ENCODE measurements around the gene TRAPPC12.
"Not testable (repeated sequence)": the region's sequence is repeated elsewhere in the genome, so short reads cannot be mapped to it uniquely, and the experiment has no call there.

TRAPPC12 gene

DNA sequence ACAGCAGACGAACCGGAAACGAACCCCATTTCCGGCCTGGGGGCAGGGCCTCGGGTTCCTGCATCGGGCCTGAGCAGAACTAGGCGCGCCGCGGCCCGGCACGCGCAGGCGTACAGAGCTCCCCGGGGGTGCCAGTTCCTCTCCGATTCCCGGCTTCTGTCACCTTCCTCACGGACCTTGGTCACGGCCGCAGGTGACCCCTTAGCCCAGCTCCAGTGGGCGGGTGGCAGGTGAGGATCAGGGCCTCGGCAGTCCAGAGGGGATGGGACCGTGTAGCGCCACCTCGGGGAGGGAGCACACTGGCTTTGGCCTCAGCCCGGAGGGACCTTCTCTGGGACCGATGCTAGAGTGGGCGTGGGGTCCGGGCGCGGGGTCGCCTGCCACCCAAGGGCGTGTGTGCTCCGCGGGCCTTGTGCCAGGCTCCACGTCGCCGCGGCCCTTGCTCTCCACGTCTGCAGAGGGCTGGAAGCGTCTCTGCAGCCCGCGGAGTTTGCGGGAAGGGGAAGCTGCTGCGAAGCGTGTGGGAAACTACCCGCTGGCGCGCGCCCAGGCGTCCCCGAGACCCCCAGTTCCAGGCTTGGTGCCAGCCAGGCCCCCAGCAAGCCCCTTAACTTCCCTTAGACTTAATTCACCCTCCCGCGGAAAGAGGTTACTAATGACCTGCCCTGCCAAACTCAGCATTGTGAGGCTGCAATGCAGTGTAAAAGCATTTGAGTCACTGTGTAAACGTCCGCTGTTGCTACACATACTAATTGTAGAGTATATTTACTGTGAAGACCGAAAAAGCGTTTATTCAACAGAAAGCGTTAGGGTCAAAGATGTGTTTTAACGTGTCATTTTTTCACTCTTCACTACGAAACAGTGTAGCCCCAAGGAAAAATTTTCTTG, at the start of gene TRAPPC12:
TSS of gene TRAPPC12 (plus strand) at position 48 of the 888 bp plus-strand sequence. CDS start 7,930 bp downstream, outside the sequence.
- DNase-seq: peak; percentile 75

- DNase-seq: no peak
These were observed 47.4 kb upstream of the TRAPPC12 start for GRCh38 chr2:3332133-3332532.

GRCh38 chr2:3334392-3335345, 44.8 kb upstream of the TRAPPC12 start:
- DNase-seq: no peak

DNA sequence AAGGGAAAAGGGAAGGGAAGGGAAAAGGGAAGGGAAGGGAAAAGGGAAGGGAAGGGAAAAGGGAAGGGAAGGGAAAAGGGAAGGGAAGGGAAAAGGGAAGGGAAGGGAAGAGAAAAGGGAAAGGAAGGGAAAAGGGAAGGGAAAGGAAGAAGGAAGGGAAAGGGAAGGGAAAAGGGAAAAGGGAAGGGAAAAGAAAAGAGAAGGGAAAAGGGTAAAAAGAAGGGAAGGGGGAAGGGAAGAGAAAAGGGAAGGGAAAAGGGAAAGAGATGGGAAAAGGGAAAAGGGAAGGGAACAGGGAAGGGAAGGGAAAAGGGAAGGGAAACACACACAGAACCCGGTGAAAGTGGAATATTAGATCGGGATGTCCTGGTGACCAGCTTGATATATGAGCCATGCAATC, 42.6 kb upstream of the TRAPPC12 start:
- no peak for DNase-seq

DNA sequence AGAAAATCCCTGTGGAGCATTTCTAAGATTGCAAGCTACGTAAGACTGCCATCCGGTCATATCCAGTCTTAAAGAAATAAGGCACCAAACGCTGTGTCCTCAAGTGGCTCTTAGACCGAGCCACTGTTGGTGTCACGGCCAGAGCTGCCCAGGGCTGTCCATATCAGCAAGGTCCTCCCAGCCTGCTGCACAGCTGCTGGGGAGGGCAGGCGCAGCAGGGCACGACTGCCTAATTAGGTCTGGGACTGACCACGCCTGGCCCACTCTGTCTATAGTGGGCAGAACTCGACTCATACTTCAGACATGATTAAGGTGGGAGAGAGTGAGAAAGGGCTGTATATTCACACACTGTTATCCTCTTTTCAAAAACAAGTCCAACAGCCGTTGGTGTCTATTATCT, 41.2 kb upstream of the TRAPPC12 start:
- DNase-seq: no peak

DNA sequence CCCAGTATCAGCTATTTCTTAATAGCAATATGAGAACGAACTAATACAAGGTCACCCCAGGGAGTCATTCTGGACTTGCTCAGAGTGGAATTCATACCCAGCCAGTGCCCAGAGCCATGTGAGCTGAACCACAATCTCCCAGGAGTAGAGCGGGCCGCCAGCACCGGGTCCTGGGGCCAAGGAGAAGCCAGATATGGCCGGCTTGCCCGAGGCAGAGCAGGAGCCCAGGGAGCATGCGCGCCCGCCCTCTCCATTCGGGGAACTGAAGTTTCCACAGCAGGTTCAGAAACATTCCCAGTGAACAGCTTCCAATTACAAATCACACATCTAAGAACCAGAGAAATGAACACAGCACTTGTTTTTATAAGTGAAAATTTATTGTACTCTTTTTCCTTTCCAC, 39.4 kb upstream of the TRAPPC12 start:
- no peak for DNase-seq

GRCh38 chr2:3341336-3341735, 38.2 kb upstream of the TRAPPC12 start:
- no peak for DNase-seq

GRCh38 chr2:3342324-3342723, 37.2 kb upstream of the TRAPPC12 start:
- DNase-seq: no peak

GRCh38 chr2:3343012-3343411, 36.5 kb upstream of the TRAPPC12 start:
- no peak for DNase-seq

DNA sequence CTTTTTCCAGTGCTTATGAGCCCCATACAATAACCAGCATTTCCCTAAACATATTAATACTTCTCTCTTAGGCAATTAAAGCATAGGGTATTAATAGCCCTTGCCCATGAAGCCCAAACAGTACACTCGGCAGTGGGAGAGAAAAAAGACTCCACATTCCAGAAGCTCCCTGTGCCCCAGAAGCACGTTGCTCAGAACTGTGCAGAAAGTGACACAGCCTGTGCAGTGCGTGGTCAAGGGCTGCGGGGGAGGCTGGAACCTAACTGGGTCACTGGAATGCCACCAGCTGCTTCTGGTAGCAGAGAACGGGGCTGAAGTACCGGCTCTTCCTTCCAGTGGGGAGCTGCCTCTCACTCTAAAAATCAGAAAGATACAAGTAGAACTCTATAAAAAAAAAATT, 34.6 kb upstream of the TRAPPC12 start:
- no peak for DNase-seq

DNA sequence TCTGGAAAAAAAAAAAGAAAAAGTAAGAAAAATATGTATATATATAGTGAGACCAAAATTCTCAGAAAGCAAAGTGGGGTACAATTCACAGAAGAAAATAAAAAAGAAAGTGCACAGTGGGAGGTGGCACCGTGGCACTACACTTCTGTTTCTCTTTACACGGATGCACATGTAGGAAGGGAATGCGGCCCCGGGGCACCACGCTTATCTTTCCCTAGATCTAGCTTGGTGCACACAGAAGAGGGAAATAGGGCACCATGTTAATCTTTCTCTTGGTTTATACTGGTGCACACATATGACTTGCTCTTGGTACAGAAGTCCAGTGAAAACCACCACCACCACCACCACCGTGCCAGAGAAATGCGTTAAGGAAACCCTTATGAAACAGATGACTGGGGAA, 33.9 kb upstream of the TRAPPC12 start:
- DNase-seq: no peak

- no peak for DNase-seq
These were observed 30.7 kb upstream of the TRAPPC12 start for GRCh38 chr2:3348767-3349166.

DNA sequence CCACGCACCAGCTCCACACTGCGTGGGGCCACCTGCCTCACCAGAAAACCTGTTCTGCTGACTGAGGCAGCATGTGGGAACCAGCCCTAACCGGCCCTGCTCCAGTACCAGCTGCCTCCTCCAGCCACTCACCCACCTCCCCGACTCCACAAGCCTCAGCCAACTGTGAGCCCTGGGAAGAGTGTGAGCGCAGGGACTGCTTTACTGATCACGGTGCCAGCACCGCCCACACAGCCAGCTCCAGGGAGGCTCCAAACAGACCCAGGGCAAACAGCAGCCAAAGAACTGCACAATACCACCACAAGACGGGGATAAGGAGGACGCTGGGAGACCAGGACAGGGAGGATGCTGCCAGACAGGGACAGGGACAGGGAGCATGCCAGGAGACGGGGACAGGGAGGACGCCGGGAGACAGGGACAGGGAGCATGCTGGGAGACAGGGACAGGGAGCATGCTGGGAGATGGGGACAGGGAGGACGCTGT, 30.2 kb upstream of the TRAPPC12 start:
- no peak for DNase-seq

DNA sequence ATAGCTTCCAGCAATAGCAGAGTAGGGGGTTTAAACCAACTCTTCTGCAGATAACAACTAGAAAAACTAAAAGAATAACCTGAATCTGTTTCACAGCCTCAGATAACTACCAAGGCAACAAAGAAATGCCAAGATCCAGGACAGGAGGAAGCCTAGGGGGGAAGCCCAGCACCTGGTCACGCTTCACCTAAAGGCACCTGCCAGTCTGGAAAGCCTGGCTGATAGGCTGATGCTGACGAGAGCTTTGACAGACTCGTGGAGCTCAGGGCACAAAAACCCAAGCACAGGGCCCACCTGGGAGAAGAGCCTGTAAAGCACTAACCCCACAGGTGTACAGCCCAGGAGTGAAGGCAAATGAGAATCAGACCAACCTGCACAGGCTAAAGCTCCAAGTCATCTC, 24.5 kb upstream of the TRAPPC12 start:
- no peak for DNase-seq

DNA sequence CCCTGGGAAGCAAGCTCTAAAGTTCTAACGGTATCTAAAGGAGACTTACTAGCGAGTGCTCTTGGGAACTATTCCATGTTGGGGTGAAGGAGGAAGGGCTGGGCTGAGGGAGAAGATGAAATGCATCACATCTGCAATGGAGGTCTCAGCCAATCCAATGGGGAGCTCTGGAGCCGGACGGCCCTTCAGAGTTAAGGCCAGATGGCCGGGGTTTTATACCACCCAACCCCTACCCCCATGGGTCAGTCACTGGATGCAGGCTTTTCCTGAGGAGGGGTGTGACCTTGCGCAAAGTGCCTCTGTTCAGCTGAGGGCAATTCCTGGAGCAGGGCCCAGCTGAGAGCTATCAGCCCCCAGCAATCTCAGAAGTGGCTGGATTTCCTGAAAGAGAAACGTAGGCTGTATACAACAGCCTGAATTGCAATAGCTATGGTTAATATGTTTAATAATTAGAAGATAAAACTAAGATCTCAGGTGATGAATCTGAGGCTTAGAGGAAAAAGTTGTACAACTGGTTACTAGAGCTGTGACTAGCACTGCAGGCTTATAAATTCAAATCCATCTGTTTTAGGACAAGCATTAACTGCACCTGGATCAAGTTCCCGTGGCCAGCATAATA, 23.4 kb upstream of the TRAPPC12 start:
- DNase-seq: no peak

DNA sequence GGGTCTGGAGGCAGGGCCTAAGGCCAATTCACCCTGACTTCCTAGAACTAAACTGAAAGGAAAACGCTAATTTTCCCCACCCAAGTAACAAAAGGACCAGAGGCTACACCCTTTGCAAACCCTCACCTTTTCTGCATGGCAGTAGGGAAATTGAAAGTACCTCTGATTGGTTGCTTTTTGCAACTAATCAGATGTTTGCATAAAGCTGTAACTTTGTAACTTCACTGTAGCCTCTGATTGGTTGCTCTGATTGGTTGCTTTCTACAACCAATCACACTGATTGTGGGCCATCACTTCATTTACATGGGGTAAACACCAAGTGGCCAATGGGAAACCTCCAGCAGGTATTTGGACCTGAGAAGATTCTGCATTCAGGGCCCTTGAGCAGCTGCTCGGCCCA, 22.7 kb upstream of the TRAPPC12 start:
- DNase-seq: no peak

DNA sequence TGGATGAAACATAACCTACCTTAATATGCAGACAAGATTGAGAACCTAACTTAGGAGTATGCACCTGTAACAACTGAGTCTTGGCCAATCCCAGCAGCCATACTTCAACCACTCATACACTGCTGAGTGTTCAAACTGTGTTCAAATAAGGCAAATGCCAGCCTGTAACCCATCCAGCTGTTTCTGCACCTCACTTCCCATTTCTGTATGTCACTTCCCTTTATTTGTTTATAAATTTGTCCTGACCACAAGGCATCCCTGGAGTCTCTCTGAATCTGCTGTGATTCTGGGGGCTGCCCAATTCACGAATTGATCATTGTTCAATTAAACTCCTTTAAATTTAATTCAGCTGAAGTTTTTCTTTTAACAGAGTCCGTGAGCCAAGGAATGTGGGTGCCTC, 22.0 kb upstream of the TRAPPC12 start:
- not testable (repeated sequence) for DNase-seq

- no peak for DNase-seq
These were observed 21.6 kb upstream of the TRAPPC12 start for GRCh38 chr2:3357926-3358325.

GRCh38 chr2:3361518-3362389, 17.7 kb upstream of the TRAPPC12 start:
- no peak for DNase-seq

DNA sequence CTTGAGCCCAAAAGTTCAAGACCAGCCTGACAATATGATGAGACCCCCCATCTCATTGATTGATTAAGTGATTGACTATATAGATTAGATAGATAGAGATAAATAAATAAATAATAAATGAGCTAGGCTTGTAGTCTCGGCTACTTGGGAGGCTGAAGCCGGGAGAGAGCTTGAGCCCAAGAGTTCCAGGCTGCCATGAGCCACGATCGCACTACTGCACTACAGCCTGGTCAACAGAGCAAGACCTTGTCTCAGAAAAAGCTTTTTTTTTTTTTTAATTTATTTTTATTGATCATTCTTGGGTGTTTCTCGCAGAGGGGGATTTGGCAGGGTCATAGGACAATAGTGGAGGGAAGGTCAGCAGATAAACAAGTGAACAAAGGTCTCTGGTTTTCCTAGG, 14.3 kb upstream of the TRAPPC12 start:
- DNase-seq: no peak

- DNase-seq: no peak
These were observed 11.2 kb upstream of the TRAPPC12 start for GRCh38 chr2:3368261-3368722.

All from T1000 (cell line).